Stimulated activated CD8-positive, alpha-beta memory T cell treated with anti-CD3 and anti-CD28 coated beads, Interleukin-4, amount 100 ng/mL, for 24 hours (primary cell): ENCODE results near the gene EBNA1BP2.
A peak's percentile ranks its signal among the peaks of the same experiment; 100 is the strongest.
"Not testable (repeated sequence)": the region's sequence is repeated elsewhere in the genome, so short reads cannot be mapped to it uniquely, and the experiment has no call there.

Experiments
- DNase-seq: peaks from one replicate; pipeline ENCODE4 v3.0.0-alpha.2; 2020; ENCODE audit warnings: low read depth

The EBNA1BP2 gene

GRCh38 chr1:43171876-43172526 is at the start of gene EBNA1BP2, which contains the start of gene CFAP57:
Gene EBNA1BP2 (minus strand): TSS chr1:43172290. CDS start chr1:43172118, 172 bp downstream.
Gene CFAP57 (plus strand): TSS chr1:43172330. CDS start chr1:43172754, 424 bp downstream.
- DNase-seq: peak; percentile 81

- no peak for DNase-seq
These were observed 49.7 kb upstream of the EBNA1BP2 start for GRCh38 chr1:43221797-43222196.

- no peak for DNase-seq
These were observed 49.1 kb upstream of the EBNA1BP2 start for GRCh38 chr1:43220905-43221778.

GRCh38 chr1:43217747-43218146 is 45.7 kb upstream of the EBNA1BP2 start:
- no peak for DNase-seq

- DNase-seq: no peak
These were observed 42.7 kb upstream of the EBNA1BP2 start for GRCh38 chr1:43214501-43215444.

- DNase-seq: not testable (repeated sequence)
These were observed 36.2 kb upstream of the EBNA1BP2 start for GRCh38 chr1:43208277-43208676.

GRCh38 chr1:43207229-43207853 is 35.3 kb upstream of the EBNA1BP2 start:
- DNase-seq: no peak

- DNase-seq: no peak
These were observed 34.6 kb upstream of the EBNA1BP2 start for GRCh38 chr1:43206600-43207228.

GRCh38 chr1:43205671-43206070 is 33.6 kb upstream of the EBNA1BP2 start:
- DNase-seq: no peak

GRCh38 chr1:43204394-43204793 is 32.3 kb upstream of the EBNA1BP2 start:
- no peak for DNase-seq

- no peak for DNase-seq
These were observed 31.8 kb upstream of the EBNA1BP2 start for GRCh38 chr1:43203859-43204258.

GRCh38 chr1:43199093-43199726 is 27.1 kb upstream of the EBNA1BP2 start:
- DNase-seq: no peak

GRCh38 chr1:43197343-43198127 is 25.4 kb upstream of the EBNA1BP2 start:
- DNase-seq: no peak

- no peak for DNase-seq
These were observed 22.4 kb upstream of the EBNA1BP2 start for GRCh38 chr1:43194509-43194908.

GRCh38 chr1:43188106-43188505 is 16.0 kb upstream of the EBNA1BP2 start:
- DNase-seq: no peak

GRCh38 chr1:43184995-43185394 is 12.9 kb upstream of the EBNA1BP2 start:
- DNase-seq: no peak

- no peak for DNase-seq
These were observed 12.3 kb upstream of the EBNA1BP2 start for GRCh38 chr1:43184388-43184787.

GRCh38 chr1:43177691-43178090 is 5.6 kb upstream of the EBNA1BP2 start:
- no peak for DNase-seq

- no peak for DNase-seq
These were observed 2.8 kb upstream of the EBNA1BP2 start for GRCh38 chr1:43174873-43175272.

- peak; percentile 73 for DNase-seq
These were observed 460 bp upstream of the EBNA1BP2 start for GRCh38 chr1:43172527-43172972.
